HepG2 (cell line): ENCODE data around the gene ANKMY2. TPM values are rescaled to one million over a fixed set of nuclear protein-coding genes. Genes with fewer than 3 reads are reported as not detected.

ENCODE experiments used
- CCDC6 ChIP-seq: sonication (generic); formaldehyde crosslinking; IDR thresholded peaks from 2 replicates; pipeline ENCODE4 v1.8.1; 2022; ENCODE audit warnings: mild to moderate bottlenecking, missing genetic modification reagents, moderate library complexity
- MYNN ChIP-seq: sonication (generic); formaldehyde crosslinking; IDR thresholded peaks from 2 replicates; pipeline ENCODE4 v1.4.0; 2020; ENCODE audit warnings: mild to moderate bottlenecking, low read depth, missing genetic modification reagents
- SAP130 ChIP-seq: IDR thresholded peaks from 2 replicates; pipeline ENCODE4 v1.6.1; 2016; ENCODE audit warnings: low read depth
- SMARCC2 ChIP-seq: fragments of 450-650 bp; IDR thresholded peaks from 2 replicates; pipeline ENCODE4 v1.6.1; 2017; ENCODE audit warnings: antibody characterized with exemption, mild to moderate bottlenecking
- SP5 ChIP-seq: IDR thresholded peaks from 2 replicates; pipeline ENCODE4 v1.6.1; 2016; ENCODE audit warnings: low read depth, borderline replicate concordance
- SRSF1 ChIP-seq: fragments of 200-400 bp; formaldehyde crosslinking; optimal IDR thresholded peaks from 2 replicates; pipeline ENCODE3; 2017; ENCODE audit warnings: mild to moderate bottlenecking, low read depth, low read length, moderate library complexity
- ZBTB7A ChIP-seq: sonication (generic); formaldehyde crosslinking; IDR thresholded peaks from 2 replicates; pipeline ENCODE4 v1.8.0; 2022; ENCODE audit warnings: mild to moderate bottlenecking, missing genetic modification reagents
- ZFY ChIP-seq: sonication (generic); formaldehyde crosslinking; IDR thresholded peaks from 2 replicates; pipeline ENCODE4 v1.4.0; 2020; ENCODE audit warnings: missing genetic modification reagents
- ZNF317 ChIP-seq: sonication (generic); formaldehyde crosslinking; IDR thresholded peaks from 2 replicates; pipeline ENCODE4 v1.5.0; 2020; ENCODE audit warnings: mild to moderate bottlenecking, missing genetic modification reagents
- ZNF432 ChIP-seq: sonication (generic); formaldehyde crosslinking; IDR thresholded peaks from 2 replicates; pipeline ENCODE4 v1.5.0; 2020; ENCODE audit warnings: missing genetic modification reagents, mild to moderate bottlenecking, borderline replicate concordance
- ZSCAN30 ChIP-seq: sonication (generic); formaldehyde crosslinking; IDR thresholded peaks from 2 replicates; pipeline ENCODE4 v1.5.0; 2020; ENCODE audit warnings: mild to moderate bottlenecking, missing genetic modification reagents
- polyA plus RNA-seq, 8 experiments: library from polyadenylated mRNA; depleted of rRNA in 3 of 8; stranded (reverse) in 7 of 8; unstranded in 1 of 8; fragments of >200 nt; fragmentation: Illumina TruSeq in 4 of 8; extraction: Trizol in 4 of 8; gene quantifications; 2 replicates each; pipeline versions ENCODE4 v1.2.1 to v1.2.3, GENCODE V29; 2011 to 2016; ENCODE audit warnings: low read depth in 4 of 8, missing spikeins in 1 of 8, mixed read lengths in 1 of 8; ENCODE audit not compliant: insufficient read depth in 1 of 8
- total RNA-seq, 5 experiments: library from RNA; depleted of rRNA; stranded (reverse); fragments of >200 nt; fragmentation: Illumina TruSeq; extraction: Trizol; gene quantifications; 2 replicates each; pipeline ENCODE4 v1.2.3, GENCODE V29; 2016; ENCODE audit warnings: low read depth in 1 of 5
- TF ChIP-seq, protein P1 (sequence below): sonication (generic); formaldehyde crosslinking; IDR thresholded peaks from 2 replicates; pipeline ENCODE4 v1.5.0; 2020; ENCODE audit warnings: mild to moderate bottlenecking, missing genetic modification reagents, borderline replicate concordance
- TF ChIP-seq, protein P2 (sequence below): sonication (generic); formaldehyde crosslinking; IDR thresholded peaks from 2 replicates; pipeline ENCODE4 v1.5.1; 2020; ENCODE audit warnings: missing genetic modification reagents, mild to moderate bottlenecking, borderline replicate concordance
- TF ChIP-seq, protein P3 (sequence below): sonication (generic); formaldehyde crosslinking; IDR thresholded peaks from 2 replicates; pipeline ENCODE4 v1.5.1; 2020; ENCODE audit warnings: mild to moderate bottlenecking, missing genetic modification reagents
- TF ChIP-seq, protein P4 (sequence below): IDR thresholded peaks from 2 replicates; pipeline ENCODE4 v1.6.1; 2016; ENCODE audit warnings: mild to moderate bottlenecking
- TF ChIP-seq, protein P5 (sequence below): sonication (generic); formaldehyde crosslinking; IDR thresholded peaks from 2 replicates; pipeline ENCODE4 v1.5.0; 2020; ENCODE audit warnings: missing genetic modification reagents

The ANKMY2 gene
- total and polyA plus RNA-seq, 2 of the 13 experiments (the other 11 are each of a cell fraction or from before 2014, with no cell fraction given) = 12.2 to 21.6 TPM

DNA sequence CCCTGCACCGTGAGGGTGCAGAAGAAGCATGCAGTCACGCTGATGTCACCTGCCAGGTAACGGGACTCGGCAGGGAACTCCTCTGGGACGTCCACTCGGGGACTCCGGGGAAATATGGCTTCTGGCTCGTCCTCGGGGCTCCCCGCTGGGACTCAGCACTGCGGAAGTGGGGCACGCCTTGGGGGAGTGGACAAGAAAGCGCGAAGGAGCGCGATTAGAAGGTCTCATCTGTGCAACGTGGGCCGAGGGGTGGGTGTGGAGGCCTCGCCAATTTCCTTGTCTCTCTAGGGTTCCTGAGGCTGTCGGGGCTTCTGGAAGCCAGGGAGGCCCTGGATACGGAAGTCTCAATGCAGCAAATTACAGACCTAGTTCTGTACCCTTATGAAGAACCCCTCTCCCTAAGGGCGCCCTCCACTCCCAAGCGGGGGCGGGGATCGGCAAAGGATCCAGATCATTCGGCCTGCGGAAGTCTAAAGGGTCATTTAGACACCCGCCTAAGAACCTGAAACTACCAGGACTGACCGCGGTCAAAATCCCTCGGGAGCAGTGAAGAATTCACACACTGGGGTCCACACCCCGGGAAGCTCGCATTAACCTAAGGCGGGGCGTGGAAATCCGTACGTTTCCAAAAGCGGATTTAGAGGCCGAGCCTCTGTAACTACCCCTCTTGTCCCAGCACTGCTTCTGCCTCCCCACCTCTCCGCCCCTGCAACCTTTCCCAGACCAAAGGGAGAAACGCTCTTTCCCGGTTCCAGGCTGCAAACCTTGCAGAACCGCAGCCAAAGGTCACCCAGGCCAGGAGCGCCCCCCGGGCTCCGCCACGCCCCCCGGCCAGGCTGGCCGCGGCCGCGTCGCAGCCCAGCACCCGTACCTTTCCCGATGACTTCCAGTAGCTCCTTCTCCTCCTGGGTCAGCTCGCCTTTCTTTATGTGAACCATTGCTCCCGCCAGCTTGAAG, 640 bp downstream of the ANKMY2 start (continued):
- TF ChIP-seq, protein P1, sequence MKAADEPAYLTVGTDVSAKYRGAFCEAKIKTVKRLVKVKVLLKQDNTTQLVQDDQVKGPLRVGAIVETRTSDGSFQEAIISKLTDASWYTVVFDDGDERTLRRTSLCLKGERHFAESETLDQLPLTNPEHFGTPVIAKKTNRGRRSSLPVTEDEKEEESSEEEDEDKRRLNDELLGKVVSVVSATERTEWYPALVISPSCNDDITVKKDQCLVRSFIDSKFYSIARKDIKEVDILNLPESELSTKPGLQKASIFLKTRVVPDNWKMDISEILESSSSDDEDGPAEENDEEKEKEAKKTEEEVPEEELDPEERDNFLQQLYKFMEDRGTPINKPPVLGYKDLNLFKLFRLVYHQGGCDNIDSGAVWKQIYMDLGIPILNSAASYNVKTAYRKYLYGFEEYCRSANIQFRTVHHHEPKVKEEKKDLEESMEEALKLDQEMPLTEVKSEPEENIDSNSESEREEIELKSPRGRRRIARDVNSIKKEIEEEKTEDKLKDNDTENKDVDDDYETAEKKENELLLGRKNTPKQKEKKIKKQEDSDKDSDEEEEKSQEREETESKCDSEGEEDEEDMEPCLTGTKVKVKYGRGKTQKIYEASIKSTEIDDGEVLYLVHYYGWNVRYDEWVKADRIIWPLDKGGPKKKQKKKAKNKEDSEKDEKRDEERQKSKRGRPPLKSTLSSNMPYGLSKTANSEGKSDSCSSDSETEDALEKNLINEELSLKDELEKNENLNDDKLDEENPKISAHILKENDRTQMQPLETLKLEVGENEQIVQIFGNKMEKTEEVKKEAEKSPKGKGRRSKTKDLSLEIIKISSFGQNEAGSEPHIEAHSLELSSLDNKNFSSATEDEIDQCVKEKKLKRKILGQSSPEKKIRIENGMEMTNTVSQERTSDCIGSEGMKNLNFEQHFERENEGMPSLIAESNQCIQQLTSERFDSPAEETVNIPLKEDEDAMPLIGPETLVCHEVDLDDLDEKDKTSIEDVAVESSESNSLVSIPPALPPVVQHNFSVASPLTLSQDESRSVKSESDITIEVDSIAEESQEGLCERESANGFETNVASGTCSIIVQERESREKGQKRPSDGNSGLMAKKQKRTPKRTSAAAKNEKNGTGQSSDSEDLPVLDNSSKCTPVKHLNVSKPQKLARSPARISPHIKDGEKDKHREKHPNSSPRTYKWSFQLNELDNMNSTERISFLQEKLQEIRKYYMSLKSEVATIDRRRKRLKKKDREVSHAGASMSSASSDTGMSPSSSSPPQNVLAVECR (CRISPR knock-in tag) = 0 out of 2 replicates have a peak, but pooled peaks have one; percentile 5
- TF ChIP-seq SRSF1 (peak; percentile 62), ZNF432 (CRISPR knock-in tag) (no peak), SMARCC2 (no peak), SAP130 (CRISPR knock-in tag) (peak; percentile 76), MYNN (CRISPR knock-in tag) (no peak), ZSCAN30 (CRISPR knock-in tag) (no peak), ZNF317 (CRISPR knock-in tag) (peak; percentile 66), CCDC6 (0 out of 2 replicates have a peak, but pooled peaks have one; percentile 15), ZFY (CRISPR knock-in tag) (peak; percentile 21; the same call in 1 of the 2 replicates), SP5 (CRISPR knock-in tag) (0 out of 2 replicates have a peak, but pooled peaks have one; percentile 2), ZBTB7A (CRISPR knock-in tag) (peak; percentile 58; the same call in 1 of the 2 replicates)
- TF ChIP-seq, protein P2, sequence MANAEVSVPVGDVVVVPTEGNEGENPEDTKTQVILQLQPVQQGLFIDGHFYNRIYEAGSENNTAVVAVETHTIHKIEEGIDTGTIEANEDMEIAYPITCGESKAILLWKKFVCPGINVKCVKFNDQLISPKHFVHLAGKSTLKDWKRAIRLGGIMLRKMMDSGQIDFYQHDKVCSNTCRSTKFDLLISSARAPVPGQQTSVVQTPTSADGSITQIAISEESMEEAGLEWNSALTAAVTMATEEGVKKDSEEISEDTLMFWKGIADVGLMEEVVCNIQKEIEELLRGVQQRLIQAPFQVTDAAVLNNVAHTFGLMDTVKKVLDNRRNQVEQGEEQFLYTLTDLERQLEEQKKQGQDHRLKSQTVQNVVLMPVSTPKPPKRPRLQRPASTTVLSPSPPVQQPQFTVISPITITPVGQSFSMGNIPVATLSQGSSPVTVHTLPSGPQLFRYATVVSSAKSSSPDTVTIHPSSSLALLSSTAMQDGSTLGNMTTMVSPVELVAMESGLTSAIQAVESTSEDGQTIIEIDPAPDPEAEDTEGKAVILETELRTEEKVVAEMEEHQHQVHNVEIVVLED (CRISPR knock-in tag) = peak; percentile 13; the same call in 1 of the 2 replicates
- TF ChIP-seq, protein P3, sequence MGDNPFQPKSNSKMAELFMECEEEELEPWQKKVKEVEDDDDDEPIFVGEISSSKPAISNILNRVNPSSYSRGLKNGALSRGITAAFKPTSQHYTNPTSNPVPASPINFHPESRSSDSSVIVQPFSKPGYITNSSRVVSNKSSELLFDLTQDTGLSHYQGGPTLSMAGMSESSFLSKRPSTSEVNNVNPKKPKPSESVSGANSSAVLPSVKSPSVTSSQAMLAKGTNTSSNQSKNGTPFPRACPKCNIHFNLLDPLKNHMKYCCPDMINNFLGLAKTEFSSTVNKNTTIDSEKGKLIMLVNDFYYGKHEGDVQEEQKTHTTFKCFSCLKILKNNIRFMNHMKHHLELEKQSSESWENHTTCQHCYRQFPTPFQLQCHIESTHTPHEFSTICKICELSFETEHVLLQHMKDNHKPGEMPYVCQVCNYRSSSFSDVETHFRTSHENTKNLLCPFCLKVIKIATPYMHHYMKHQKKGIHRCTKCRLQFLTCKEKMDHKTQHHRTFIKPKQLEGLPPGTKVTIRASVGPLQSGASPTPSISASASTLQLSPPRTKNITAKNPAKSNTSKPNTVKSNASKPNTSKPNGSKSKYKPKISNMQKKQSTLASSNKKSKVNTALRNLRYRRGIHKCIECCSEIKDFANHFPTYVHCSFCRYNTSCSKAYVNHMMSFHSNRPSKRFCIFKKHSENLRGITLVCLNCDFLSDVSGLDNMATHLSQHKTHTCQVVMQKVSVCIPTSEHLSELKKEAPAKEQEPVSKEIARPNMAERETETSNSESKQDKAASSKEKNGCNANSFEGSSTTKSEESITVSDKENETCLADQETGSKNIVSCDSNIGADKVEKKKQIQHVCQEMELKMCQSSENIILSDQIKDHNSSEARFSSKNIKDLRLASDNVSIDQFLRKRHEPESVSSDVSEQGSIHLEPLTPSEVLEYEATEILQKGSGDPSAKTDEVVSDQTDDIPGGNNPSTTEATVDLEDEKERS = 0 out of 2 replicates have a peak, but pooled peaks have one; percentile 46
- TF ChIP-seq, protein P4, sequence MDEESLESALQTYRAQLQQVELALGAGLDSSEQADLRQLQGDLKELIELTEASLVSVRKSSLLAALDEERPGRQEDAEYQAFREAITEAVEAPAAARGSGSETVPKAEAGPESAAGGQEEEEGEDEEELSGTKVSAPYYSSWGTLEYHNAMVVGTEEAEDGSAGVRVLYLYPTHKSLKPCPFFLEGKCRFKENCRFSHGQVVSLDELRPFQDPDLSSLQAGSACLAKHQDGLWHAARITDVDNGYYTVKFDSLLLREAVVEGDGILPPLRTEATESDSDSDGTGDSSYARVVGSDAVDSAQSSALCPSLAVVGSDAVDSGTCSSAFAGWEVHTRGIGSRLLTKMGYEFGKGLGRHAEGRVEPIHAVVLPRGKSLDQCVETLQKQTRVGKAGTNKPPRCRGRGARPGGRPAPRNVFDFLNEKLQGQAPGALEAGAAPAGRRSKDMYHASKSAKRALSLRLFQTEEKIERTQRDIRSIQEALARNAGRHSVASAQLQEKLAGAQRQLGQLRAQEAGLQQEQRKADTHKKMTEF (CRISPR knock-in tag) = no peak; the same call in 1 of the 2 replicates
- TF ChIP-seq, protein P5, sequence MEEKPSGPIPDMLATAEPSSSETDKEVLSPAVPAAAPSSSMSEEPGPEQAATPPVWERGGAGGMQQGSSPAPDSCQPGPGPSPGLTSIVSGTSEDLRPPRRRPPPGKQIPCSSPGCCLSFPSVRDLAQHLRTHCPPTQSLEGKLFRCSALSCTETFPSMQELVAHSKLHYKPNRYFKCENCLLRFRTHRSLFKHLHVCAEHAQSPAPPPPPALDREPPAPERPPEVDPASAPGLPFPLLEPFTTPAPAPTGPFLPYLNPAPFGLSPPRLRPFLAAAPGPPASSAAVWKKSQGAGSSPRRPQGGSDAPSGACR (CRISPR knock-in tag) = no peak; the same call in 1 of the 2 replicates
